Activated CD8-positive, alpha-beta memory T cell treated with anti-CD3 and anti-CD28 coated beads, Interleukin-2, amount 50 U/mL, for 48 hours (primary cell): ENCODE data around the gene VWA7.
A peak's percentile ranks its signal among the peaks of the same experiment; 100 is the strongest.
"Not testable (repeated sequence)": the region's sequence is repeated elsewhere in the genome, so short reads cannot be mapped to it uniquely, and the experiment has no call there.

Experiments used
- DNase-seq: peaks from one replicate; pipeline ENCODE4 v3.0.0-alpha.2; 2020

VWA7 gene

GRCh38 chr6:31776989-31777666 is at the start of gene VWA7:
VWA7 (minus strand) TSS chr6:31777328; CDS start chr6:31776779, 549 bp downstream.
- peak; percentile 89 for DNase-seq

- DNase-seq = no peak
These were observed 49.7 kb upstream of the VWA7 start for GRCh38 chr6:31826793-31827285.

- DNase-seq = no peak
These were observed 48.4 kb upstream of the VWA7 start for GRCh38 chr6:31825553-31825952.

GRCh38 chr6:31823592-31824196 is 46.6 kb upstream of the VWA7 start:
- DNase-seq = not testable (repeated sequence)

- DNase-seq = peak; percentile 74
These were observed 45.1 kb upstream of the VWA7 start for GRCh38 chr6:31822036-31822821.

- peak; percentile 87 for DNase-seq
These were observed 44.3 kb upstream of the VWA7 start for GRCh38 chr6:31821301-31822035.

- not testable (repeated sequence) for DNase-seq
These were observed 43.3 kb upstream of the VWA7 start for GRCh38 chr6:31820399-31820798.

- DNase-seq = no peak
These were observed 42.8 kb upstream of the VWA7 start for GRCh38 chr6:31819871-31820299.

GRCh38 chr6:31817929-31818511 is 40.9 kb upstream of the VWA7 start:
- not testable (repeated sequence) for DNase-seq

GRCh38 chr6:31817133-31817928 is 40.2 kb upstream of the VWA7 start:
- DNase-seq = not testable (repeated sequence)

- DNase-seq = peak; percentile 83
These were observed 38.1 kb upstream of the VWA7 start, which contains the start of the genes HSPA1A and HSPA1L for GRCh38 chr6:31815025-31815838. HSPA1A (plus strand) TSS chr6:31815543; CDS start chr6:31815757, 214 bp downstream. HSPA1L (minus strand) TSS chr6:31815283; CDS start chr6:31811972, 3,311 bp downstream.

GRCh38 chr6:31814677-31815024 is 37.5 kb upstream of the VWA7 start:
- peak; percentile 75 for DNase-seq

- DNase-seq = no peak
These were observed 36.3 kb upstream of the VWA7 start for GRCh38 chr6:31813465-31813849.

- DNase-seq = no peak
These were observed 34.5 kb upstream of the VWA7 start for GRCh38 chr6:31811645-31812044.

- DNase-seq = not testable (repeated sequence)
These were observed 31.5 kb upstream of the VWA7 start for GRCh38 chr6:31808599-31808998.

GRCh38 chr6:31806470-31807272 is 29.5 kb upstream of the VWA7 start, which contains the start of gene LSM2:
LSM2 (minus strand) TSS chr6:31806966; CDS start chr6:31806757, 209 bp downstream.
- peak; percentile 98 for DNase-seq

- DNase-seq = no peak
These were observed 28.9 kb upstream of the VWA7 start for GRCh38 chr6:31805939-31806469.

- DNase-seq = not testable (repeated sequence)
These were observed 24.2 kb upstream of the VWA7 start for GRCh38 chr6:31801031-31801927.
